Measurements from ENCODE around the gene GNMT.
"Not testable (repeated sequence)": the region's sequence is repeated elsewhere in the genome, so short reads cannot be mapped to it uniquely, and the experiment has no call there.

GNMT gene

DNA sequence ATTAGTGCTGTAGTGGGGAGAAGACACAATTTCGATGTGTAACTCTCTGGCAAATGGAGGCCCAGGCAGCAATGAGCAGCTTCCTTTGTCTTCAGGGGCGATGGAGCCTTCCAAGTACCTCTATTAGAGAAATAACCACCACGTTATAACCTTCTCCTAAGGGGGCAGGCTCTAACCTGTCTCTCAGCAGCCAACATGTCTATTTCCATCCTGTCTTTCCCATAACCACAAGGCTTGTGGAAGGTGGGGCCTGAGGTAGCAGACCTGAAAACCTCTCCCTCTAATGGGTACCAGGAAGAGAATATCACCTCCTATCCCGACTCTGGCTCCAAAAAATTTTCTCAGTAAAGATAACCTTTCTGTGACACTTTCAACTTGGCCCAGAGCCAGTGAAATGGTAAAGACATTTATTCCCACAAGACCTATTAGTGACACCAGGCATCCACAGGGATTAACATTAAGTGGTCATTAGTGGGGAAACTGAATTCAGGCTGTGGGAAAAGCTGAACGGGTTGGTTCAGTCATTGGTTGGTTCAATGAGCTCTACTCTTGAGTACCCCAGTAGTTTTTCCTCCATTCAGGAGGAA lies 14.5 kb downstream of the GNMT start:
- DNase-seq (ENCODE audit: low read depth in 2 of 2), result no peak

DNA sequence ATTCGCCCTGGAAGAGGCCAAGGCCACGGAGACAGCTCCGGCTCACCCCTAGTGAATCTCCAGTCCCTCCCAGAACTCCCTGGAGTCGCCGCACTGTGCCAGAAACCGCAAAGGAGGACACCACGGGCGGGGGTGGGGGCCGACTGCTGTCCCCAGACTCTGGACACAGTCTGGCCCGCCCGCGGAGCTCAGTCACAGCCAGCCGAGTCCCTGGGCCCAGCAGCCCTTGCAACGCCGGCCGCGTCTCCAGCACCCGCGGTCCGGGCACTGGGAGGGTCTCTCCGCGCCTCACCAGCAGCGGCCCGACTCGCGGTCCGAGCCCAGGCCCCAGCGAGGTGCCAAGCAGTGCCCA lies 17.9 kb downstream of the GNMT start:
- no peak for DNase-seq (ENCODE audit: low read depth in 2 of 2)

DNA sequence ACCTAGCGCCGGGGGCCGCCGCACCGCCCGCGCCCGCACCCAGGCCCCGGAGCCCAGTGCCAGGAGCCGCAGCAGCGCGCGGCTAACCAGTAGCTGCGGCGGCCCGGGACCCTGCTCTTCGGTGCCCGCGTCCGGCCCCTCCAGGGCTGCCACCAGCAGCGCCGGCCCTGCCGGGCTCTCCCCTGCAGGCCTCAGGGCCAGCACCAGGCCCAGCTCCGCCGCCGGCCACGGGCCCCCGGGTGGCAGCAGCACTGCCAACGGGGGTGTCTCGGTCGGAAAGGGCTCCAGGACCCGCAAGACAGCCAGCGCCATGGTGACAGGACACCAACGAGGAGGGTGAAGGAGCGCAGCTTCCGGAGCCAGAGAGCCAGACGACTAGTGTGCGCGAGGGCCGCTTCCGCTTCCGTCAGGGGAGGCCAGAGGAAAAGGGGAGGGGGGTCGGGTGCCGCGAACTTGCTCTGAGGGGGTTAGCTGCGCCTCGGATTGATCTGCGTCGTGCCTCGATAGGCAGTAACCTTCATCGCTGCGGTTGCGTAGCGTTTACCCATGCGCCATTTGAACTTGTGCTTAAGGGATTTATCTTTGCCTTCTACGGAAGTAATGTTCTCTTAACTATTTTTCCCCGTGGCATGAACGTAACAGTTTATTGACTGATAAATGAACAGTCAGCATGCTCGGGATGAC lies 18.4 kb downstream of the GNMT start, which contains the start of gene PEX6:
Gene PEX6 (minus strand): TSS at position 343 of the 684 bp plus-strand sequence. CDS start 31 bp downstream, at position 312.
- peak; percentile 47 to 54 for DNase-seq (ENCODE audit: low read depth in 2 of 2)

DNA sequence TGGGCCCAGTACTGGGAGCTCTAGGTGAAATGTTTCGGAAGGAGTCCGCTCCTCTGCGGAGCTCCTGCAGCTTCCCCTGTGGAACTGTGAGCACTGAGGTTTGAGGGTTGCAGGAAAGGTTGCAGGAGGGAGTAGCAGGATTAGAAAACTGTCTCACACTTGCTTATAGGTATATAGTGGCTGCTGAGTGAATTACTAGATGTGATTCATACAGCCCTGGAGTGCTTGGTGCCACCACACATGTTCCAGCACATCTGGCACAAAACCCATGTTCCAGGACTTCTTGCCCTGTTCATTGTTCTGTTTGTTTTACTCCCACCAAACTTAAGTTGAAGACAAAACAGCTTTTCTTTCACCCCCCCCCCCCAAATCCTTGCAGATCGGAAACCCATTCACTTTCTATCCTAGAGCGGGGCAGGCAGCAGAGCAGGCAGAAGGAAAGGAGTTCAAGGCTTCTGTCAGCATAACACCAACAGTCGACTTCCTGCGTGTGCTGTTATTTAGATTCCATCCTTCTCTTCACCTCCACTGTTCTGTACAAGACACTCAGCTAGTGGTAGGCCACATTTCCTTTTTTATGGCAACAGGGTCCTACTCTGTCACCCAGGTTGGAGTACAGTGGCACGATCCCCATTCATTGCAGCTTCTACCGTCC lies 19.1 kb downstream of the GNMT start:
- no peak for DNase-seq (ENCODE audit: low read depth in 2 of 2)

DNA sequence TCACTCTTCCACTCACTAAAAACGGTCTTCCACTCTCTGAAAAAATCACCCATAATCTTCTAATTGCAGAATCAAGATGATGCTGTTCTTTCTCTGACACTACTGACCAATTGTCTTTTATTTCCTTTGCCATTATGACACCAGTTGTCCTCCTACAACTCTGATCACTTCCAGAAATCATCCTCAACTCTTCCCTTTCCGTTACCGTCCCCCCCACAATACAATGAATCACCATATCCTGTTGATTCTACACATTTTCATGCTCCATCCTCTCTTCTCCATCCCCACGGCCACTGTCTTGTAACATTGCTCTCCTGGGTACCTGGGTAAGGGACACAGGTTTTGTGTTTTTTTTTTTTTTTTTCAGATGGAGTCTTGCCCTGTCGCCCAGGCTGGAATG lies 21.3 kb downstream of the GNMT start:
- DNase-seq (ENCODE audit: low read depth in 2 of 2), result no peak

DNA sequence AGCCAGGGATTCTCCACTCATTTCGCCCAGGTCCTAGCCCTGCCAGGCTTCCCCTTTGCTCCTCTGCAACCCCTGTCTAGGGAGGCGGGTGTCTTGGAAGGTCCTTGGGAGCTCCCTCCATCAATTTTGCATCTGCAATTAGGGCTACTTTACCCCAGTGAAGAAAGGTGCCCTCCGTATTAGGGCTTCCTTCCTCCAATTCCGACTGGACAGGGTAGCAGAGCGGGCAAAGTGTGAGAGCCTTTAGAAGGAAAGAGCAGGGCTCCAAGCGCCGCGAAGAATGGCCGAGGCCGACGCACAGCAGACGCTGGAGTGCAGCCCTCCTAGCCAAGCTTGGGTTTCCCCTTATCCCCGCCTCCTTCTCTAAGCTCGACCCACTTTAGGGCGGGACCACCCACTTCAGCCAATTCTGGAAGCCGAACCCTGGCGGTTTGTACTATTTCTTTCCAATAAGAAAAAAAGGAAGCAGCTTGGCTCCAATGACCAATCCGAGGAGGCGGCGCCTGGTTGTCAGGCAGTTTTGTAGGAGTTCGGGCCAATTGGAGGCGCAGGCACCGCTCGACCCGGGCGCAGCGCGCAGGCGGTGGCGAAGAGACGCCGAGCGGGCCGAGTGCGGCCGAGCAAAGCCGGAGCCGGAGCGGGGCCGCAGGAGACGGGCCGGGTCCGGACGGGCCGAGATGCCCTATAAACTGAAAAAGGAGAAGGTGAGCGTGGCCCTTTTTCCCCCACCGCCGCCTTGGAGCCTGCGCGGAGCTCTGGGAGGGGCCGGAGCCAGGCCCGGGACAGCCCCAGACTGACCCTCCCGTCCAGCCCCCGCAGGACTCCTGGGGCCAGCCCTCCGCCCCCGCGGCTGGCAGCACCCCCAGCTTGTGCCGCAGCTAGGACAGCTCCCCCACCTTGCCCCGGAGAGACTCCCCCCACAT lies 23.7 kb downstream of the GNMT start, which contains the start of gene PPP2R5D:
Gene PPP2R5D (plus strand): TSS at position 570 of the 923 bp plus-strand sequence. CDS start 108 bp downstream, at position 678.
- DNase-seq (ENCODE audit: low read depth in 2 of 2), result peak; percentile 96 to 97

DNA sequence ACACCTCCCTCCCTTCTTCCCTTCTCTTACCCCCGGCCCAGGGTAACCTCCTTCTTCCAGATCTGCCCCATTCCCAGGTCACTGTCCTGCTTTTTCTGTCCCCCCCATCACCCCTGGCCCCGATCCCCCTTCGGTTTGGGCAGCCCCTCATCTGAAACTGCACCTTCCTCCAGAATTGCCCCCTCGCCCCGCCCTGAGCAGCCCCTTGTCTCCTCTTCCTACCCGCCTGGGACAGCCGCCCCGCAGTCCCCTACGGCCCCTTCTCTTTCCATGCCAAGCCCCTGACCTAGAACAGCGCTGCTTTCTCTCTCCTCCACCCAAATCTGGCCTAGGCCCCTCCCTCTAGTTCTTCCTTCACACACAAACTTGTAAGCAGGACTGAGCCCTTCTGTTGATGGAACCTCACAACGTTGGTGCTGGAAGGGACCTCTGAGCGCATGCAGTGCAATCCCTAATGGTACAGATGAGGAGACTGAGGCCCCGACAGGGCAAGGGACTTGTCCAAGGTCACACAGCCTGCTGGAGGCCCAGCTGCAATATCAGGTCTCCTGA lies 24.4 kb downstream of the GNMT start:
- DNase-seq (ENCODE audit: low read depth in 2 of 2), result no peak

DNA sequence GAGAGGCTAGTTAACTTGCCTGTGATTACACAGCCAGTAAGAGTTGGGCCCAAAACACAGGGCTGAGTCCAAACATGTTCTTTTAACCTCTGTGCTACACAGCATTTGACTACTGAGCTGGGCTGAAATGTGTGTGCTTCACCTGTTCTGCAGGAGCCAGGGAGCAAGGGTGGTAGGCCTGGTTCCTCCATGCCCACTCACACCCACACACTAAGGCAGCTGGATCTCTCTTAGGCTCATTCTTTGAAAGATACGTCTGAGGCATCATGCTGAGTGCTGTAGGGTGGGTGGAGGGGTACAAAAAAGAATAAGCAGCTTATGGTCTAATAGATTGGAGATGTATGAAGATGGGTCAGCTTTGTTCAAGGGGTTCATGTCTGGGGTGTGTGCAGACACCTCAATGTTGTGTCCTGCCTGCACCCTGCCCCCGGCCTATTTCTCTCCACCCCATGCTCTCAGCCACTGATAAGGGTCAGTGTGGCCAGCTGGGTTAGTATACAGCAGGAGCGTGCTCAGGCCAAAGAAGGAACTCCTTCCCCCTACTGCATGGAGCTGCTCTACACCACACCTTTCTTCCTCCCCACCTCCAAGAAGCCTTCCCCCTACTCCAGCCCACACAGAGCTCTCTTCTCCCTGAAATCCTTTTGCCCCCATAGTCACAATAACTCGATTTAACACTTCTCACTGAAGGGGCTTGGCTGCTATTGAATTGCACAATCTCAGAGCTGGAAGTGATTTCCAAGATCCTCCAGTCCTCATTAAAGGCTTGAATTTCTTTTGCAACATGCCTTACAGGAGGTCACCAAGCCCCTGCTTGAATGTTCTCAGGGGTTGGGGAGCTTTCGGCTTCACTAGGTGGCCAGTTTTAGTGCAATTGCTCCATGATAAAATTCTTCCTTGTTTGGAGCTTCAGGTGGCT lies 27.2 kb downstream of the GNMT start:
- no peak for DNase-seq (ENCODE audit: low read depth in 2 of 2)

DNA sequence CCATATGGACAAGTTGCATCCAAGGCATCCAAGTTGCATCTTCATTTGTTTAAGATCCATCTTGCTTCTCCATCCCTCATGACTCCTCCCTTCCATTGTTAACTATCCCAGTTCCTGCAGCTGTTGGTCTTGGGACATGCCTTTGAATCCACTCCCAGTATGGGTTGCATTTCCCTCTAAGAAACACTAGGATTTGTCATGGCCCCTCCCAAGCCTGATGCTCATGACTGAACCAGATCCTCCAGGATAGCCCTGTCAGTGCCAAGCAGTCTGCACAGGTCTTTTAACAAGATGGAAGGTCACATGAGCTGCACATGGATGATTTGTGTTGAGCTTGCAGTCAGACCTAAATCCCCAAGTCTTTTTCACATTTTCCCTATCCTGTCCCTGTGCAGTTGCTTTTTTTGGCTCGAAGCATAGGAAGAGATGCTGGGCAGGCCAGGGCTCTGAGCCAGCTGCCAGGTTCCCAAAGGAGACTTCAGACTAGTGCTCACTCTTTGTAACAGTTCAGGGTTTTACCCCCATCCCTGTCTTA lies 28.0 kb downstream of the GNMT start:
- no peak for DNase-seq (ENCODE audit: low read depth in 2 of 2)

DNA sequence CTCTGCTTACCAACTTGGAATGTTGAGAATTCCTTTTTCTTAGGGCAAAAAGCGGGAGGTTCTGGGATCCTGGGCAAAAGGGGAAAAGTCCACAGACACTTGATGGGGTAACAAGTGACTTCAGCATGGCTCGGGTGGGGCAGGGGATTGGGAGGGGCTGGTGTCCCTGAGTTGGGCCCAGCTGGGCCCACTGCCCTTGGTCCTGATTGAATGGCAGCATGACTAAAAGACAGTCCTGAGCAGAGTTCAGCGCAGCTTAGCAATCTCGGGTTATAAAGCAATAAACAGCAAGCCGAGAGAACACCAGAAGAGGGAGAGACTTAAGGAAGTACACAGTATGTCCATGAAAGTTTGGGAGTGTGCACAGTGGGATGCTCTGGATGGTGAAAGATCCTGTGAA lies 29.4 kb downstream of the GNMT start:
- no peak for DNase-seq (ENCODE audit: low read depth in 2 of 2)

DNA sequence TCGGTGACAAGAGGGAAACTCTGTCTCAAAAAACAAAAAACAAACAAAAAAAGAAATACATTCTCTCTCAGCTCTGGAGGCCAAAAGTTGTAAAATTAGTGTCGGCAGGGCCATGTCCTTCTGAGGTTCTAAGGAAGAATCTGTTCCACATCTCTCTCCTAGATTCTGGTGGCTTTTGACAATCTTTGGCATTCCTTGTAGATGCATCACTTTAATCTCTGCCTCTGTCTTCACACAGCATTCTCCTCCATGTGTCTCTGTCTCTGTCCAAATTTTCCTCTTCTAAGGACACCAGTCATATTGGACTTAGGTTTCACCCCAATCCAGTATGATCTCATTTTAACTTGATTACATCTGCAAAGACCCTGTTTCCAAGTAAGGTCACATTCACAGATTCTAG lies 32.9 kb downstream of the GNMT start:
- no peak for DNase-seq (ENCODE audit: low read depth in 2 of 2)

DNA sequence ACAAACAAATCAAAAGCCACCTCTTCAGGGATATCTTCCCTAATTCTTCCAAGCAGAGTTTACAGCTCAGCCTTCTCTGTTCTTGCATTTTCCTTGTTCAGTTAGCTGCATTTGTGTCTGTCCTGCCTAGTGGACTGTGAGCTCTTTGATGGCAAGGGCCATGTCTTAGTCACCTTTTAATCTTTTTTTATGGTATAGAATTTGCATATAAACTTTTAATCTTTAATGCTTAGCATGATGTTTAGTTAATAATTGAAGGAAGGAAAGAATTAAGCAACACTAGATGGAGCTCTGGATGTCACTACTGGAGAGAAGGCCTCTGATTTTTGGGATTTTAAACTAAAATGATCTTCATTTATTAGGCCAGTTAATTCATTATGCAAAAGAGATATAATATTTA lies 36.0 kb downstream of the GNMT start:
- DNase-seq (ENCODE audit: low read depth in 2 of 2), result no peak

DNA sequence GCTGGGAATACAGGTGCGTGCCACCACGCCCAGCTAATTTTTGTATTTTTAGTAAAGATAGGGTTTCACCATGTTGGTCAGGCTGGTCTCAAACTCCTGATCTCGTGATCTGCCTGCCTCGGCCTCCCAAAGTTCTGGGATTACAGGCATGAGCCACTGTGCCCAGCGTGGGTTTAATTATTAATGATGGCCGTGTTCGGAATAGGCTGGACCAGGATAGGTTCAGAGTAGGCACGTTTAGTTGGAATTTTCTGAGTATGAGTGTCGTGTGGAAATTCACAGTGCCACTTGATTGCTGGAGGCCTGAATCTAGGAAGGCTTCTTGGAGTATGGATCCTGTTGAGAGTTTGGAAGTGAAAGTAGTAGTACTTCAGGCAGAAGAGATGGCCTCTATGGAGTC lies 37.7 kb downstream of the GNMT start:
- DNase-seq (ENCODE audit: low read depth in 2 of 2), result not testable (repeated sequence)

DNA sequence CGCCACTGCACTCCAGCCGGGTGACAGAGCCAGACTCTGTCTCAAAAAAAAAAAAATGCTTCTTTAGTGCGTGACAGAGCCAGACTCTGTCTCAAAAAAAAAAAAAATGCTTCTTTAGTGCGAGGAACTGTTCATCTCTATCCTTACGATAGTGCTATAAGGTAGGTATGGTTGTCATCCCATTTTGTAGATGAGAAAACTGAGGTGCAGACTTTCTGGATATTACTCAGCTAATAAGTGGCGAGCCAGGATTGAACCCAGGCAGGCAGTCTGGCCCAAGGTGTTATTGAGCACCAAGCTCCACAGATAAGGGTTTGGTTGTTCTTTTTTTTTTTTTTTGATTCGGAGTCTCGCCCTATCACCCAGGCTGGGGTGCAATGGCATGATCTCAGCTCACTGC lies 41.3 kb downstream of the GNMT start:
- no peak for DNase-seq (ENCODE audit: low read depth in 2 of 2)

DNA sequence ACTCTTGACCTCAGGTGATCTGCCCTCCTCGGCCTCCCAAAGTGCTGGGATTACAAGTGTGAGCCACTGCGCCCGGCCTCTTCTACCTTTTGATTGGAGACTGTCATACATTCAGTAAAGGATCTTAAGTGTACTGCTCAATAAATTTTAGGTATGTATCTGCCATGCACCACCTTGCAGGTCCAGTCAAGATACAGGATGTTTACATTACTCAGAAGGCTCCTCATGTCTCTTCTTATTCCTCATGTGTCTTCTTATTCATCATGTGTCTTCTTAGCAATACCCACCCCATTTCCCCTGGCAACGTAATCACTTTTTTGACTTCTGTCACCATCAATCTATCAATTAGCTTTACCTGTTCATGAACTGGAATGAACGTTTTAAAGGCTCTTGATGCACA lies 45.3 kb downstream of the GNMT start:
- no peak for DNase-seq (ENCODE audit: low read depth in 2 of 2)

DNA sequence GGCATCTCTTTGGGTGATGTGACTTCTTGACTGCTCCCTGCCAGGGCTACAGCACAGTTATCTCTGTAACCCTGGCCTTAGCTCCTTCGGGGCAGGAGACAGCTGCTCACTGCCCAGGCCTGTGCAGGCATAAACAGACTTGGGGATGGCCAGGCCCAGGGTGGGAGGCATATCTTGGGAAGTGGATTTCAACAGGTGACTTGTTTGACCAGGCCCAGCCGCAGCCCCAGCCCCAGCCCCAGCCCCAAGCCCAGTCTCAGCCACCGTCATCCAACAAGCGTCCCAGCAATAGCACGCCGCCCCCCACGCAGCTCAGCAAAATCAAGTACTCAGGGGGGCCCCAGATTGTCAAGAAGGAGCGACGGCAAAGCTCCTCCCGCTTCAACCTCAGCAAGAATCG lies 45.7 kb downstream of the GNMT start:
- no peak for DNase-seq (ENCODE audit: low read depth in 2 of 2)

DNA sequence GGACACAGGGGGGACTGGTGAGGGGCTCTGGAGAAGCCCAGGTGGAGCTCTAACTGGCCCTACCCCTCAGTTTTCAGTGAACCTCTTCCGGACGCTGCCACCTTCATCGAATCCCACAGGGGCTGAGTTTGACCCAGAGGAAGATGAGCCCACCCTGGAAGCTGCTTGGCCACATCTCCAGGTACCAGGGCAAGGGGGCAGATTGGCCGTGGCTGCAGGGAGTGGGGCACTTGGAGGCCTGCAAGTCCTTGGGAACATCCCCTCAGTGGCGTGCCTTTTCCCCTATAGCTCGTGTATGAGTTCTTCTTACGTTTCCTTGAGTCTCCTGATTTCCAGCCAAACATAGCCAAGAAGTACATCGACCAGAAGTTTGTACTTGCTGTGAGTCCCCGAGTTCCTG lies 46.6 kb downstream of the GNMT start:
- DNase-seq (ENCODE audit: low read depth in 2 of 2), result no peak

DNA sequence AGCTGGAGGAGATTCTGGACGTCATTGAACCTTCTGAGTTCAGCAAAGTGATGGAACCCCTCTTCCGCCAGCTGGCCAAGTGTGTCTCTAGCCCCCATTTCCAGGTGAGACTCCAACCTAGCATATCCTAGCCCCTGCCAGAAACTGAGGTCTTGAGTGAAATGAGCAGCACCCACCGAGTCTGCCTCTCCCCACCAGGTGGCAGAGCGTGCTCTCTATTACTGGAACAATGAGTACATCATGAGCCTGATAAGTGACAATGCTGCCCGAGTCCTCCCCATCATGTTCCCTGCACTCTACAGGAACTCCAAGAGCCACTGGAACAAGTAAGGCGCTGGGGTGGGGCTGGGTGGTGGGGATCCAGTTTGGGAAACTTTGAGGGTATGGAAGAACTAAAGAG lies 48.6 kb downstream of the GNMT start:
- DNase-seq (ENCODE audit: low read depth in 2 of 2), result no peak

DNA sequence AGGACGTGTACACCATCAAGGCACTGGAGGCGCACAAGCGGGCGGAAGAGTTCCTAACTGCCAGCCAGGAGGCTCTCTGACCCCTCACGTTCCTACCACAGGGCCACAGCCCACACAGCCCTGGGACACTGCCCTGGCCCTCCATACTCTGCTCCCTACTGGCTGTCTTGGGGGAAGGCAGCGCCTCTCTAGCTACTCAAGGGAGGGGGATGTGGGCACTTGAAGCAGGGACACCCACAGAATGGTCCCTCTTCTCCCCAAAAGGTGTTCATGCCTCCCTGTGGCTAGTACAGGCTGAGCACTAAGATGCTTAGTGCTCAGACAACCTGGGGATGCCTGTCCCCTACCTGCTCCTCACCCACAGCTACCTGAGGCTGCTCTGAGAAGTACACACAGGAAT lies 50.7 kb downstream of the GNMT start:
- DNase-seq (ENCODE audit: low read depth in 2 of 2), result no peak

DNA sequence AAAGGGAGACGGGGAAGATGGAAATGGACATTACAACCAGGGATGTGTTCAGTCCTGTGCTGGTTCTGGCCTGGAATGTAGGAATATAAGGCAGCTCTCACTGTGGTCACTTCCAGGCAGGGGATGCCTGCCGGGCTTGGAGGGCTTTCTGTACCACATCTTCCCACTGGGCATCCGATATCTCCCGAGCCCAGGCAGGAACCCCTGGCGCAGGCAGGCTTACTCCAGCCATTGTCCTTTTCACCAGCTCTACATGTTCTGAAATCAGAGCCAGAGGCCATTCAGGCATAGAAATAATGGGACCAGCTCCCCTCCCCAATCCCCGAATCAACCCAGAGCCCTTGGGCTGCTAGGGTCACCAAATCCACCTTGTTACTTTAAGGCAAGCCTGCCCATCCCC lies 51.8 kb downstream of the GNMT start:
- no peak for DNase-seq (ENCODE audit: low read depth in 2 of 2)
